Stimulated activated CD4-positive, alpha-beta T cell treated with anti-CD3 and anti-CD28 coated beads, Interleukin-4, amount 100 ng/mL, for 1 hour (primary cell): Measurements from ENCODE around the gene PAFAH1B1.
"Not testable (repeated sequence)": the region's sequence is repeated elsewhere in the genome, so short reads cannot be mapped to it uniquely, and the experiment has no call there.

Source experiments
- DNase-seq: peaks from one replicate; pipeline ENCODE4 v3.0.0-alpha.2; 2020

PAFAH1B1 gene

DNA sequence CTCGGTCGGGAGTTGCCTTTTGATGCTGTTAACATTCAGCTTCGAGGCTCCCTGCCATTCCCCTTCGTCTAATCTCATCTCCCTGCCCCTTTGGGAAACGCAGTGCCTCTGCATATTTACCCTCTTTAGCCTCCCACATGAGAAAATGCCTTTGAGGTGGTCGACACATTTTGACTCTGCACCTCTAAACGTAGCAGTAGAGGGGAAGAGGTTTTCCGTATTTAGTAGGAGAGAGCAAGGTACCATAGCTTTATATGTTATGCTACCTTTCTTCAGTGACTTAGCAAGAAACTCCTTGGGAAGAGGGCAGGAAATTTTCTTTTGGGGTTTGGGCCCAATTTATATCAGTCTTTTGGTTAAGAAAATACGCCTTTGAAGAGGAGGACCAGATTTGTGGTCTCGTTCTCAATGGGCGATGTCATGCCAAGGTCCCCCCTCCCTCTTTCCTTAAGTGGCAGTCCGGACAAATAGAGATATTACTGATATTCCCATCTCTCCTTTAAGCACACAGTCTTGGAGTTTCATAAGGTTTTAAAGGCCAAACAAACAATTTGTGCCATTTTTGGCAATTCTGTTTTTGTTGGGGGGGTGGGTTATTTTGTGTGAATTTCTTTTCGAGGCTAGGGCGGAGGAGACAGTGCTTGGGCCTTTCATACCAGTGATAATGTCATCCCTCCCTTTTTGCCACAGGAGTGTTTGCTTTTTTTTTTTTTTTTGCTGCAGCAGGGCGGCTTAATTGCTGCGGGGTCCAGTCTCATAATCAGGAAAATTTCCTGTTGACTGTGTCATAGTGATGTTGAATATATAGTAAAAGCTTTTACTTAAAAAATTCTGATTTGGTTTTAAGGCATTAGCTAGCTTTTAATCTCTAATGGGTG, 1.5 kb downstream of the PAFAH1B1 start:
- no peak for DNase-seq

DNA sequence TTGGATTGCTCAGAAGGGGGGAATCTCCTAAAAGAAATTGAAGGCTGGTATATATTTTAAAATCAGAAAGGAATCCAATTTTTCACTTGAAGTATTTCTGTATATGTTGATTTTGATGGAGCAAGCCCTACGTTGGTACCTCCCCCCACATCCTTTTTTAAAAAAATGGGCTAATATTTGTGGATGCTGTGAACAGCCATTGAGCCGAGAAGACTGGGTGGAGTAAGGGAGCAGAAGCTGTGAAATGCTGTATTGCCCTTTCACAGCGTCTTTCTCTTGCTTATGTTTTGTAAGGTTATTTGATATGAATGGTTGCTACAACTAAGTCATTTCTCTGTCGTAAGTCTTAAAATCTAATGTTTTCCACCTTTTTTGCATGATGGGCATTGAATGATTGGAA, 2.3 kb downstream of the PAFAH1B1 start:
- no peak for DNase-seq

DNA sequence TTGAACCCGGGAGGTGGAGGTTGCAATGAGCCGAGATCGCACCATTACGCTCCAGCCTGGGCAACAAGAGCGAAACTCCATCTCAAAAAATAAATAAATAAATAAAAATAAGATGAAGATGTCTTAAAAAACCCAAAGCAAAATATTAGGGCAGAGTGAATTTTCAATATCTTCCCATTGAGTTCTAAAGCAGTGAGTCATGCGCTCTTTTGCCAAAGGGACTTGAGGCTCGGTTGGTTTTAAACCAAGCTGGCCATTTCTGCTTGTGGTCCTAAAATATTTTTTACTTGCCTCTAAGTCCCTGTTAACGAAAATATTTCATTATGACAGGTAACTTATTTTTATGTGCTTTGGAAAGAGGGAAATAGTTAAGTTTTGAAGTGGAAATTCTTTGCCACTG, 4.7 kb downstream of the PAFAH1B1 start:
- DNase-seq, result no peak

DNA sequence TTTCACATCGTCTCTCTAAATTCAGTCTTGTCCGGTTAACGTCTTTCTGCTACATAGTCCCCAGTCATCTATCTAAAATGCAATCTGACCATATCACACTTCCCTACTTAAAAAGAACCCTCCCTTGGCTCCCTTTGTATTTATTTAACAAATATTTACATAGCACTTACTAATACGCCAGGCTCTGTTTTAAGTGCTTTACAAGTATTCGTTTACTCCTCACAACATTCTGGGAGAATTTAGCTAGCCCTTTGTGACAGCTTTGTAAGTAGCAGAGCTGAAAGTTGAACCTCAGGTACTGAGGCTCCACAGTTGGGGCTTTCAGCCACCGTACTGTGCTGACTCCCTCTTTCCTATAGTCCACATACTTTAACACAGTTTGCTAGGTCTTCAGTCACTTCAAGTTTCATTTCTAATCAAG, 9.2 kb downstream of the PAFAH1B1 start:
- DNase-seq, result no peak

DNA sequence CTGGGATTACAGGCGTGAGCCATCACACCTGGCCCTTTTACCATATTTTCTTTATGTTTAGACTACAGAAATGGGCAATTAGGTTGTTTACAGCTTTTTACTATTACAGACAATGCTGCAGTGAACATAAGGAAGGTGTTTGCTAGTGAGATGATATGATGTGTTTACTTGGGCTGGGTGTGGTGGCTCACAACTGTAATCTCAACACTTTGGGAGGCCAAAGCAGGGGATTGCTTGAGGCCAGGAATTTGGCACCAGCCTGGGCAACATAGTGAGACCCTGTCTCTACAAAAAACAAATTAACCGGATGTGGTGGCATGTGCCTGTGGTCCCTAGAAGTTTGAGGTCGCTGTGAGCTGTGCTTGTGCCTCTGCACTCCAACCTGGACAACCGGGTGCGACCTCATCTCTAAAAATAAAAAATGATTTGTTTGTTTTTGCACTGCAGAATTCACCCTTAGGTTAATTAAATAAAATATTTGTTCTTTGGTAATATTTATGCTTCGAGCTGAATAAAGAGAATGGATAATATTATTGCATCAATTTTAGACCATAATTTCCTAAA, 15.0 kb downstream of the PAFAH1B1 start:
- no peak for DNase-seq

DNA sequence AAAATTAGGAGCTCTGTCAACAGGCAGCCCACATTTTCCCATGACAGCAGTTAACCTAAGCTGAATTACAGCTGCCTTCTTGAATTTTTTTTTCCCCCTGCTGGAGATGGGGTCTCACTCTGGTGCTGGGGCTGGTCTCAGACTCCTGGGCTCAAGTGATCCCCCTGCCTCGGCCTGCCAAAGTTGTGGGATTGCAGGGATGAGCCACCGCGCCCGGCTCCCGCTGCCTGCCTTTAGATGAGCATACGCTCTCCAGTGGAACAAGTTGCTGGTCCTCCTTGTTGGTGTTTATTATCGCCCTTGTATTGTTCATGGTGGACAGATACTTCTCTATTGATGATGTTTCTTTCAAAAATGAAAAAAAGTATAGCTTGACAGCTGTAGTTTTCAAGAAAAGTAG, 15.6 kb downstream of the PAFAH1B1 start:
- no peak for DNase-seq

DNA sequence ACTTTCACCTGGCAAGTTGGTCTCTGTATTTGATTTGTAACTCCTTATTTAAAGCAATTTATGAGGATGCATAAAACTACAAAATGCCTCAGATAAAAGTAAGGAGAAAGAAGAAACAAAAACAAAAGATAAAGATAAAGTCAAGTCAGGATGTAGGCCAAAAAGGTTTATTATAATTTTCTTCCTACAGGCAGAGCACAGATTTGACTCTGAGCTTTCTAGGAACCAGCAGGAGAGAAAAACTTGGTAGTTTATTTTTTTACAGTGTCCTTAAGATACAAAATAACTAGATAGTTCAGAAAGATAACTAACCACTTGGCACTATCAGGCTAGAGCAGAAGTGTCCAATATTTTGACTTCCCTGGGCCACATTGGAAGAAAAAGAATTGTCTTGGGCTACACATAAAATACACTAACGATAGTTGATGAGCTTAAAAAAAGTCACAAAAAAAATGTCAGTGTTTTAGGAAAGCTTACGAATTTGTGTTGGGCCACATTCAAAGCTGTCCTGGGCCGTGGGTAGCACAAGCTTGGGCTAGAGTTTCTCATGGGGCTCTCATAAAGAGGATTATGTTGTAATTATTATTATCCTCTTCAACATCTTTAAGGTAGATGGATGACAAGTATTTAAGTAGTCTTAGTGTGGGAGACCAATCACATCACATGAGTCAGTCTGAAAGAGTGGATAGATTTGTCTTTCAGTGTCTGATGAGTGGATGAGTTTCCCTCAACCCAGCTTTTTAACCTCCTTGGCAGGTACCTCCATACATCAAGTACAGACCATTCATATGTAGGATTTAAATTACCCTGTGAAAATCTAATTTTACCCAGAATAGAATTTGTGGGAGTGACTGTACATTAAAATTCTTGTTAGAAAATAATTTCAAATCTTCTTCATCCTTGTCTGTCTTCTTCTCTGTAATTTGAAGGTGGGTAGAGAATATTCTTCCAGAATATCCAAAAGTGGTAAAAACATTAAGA, 17.0 kb downstream of the PAFAH1B1 start:
- DNase-seq, result no peak

DNA sequence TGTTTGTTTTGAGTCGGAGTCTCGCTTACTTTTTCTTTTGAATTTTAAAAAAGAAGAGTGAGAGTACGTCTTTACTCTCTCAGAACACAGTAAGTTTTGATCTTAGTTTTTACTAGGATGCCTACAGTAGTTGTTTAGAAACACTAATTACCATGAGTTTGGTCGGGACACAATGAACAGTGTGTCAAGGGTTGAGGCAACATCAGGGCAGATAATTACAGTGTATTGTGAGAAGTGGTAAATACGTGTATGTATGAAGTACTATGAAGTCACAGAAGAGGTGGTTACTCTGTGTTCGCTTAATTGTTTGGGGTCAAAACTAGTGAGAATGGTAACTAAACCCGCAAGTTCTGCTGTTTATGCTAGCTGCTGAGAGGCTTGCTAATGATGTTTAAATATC, 18.2 kb downstream of the PAFAH1B1 start:
- DNase-seq, result no peak

DNA sequence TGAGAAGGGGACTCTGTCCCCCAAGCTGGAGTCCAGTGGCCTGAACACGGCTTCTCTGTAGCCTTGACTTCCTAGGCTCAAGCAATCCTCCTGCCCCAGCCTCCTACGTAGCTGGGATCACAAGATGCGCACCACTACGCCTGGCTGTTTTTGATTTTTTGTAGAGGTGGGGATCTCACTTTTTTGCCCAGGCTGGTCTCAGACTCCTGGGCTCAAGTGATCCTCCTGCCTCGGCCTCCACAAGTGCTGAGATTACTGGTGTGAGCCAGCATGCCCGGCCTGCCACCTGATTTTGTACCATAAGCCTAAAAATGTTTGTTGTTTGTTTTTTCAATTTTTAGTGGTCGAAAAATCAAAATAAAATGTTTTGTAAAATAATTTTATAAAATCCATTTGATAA, 19.2 kb downstream of the PAFAH1B1 start:
- DNase-seq, result no peak

DNA sequence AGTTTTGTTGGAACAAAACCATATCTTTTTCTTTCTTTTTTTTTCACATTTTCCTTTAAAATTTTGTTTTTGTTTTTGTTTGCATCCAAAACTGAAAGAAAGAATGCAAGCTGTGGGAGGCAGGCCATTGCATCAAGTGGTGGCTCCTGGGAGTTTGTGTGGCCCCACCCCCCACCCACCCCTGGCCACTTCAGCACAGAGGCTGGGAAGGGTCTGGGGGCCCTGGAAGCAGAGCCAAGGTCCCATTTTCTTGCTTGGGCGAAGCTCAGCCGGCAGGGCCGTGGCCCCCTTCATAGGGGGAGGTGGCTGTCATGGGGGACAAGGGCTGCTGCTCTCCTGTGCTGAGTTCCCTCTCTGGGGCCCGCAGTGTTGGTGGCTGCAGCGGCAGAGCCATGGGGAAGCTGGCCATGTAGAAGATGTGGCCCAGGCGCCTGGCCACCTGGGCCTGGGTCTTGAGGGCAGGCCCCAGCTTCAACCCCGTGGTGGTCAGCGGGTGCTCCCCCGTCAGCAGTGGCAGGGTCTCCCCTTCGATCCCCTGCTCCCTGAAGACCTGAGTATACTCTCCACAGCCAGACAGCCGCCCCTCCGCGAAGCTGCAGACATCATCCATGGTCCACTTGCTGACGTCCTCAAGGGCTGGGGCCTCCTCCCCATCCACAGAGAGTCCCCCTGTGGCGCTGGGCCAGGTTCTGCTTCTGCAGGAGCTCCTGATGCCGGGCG, 19.8 kb downstream of the PAFAH1B1 start:
- no peak for DNase-seq

DNA sequence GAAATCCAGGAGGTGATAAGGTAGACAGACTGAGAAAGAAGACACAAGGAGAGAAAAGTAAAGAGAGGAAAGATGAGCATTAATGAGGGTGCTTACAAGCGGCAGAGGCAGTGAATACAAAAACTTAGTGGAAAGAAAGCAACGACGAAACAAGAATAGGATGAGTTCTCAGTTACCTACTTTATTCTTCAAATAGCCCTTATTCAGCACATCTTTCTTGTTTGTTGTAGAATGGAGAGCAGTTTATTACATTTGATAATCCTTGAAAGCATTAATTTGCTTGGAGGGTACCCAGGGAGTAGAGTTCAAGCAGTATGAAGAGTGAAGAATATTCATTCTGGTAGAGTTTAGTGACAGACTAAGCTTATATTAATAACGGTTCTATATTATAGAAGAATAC, 22.4 kb downstream of the PAFAH1B1 start:
- no peak for DNase-seq

DNA sequence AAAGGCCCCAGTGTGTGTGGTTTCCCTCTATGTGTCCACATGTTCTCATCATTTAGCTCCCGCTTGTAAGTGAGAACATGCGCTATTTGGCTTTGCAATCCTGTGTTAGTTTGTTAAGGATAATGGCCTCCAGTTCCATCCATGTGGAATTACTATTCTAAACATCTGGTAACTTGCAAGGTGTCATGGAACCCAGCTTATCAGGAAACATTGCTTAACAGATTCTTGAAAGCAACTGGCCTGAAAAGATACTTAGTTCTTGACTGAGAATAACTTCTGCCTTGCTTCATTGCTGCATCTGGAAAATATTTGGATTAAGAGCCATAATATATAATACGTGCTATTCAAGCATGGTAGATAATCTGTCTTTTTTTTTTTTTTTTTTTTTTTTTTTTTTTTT, 27.8 kb downstream of the PAFAH1B1 start:
- DNase-seq, result no peak

DNA sequence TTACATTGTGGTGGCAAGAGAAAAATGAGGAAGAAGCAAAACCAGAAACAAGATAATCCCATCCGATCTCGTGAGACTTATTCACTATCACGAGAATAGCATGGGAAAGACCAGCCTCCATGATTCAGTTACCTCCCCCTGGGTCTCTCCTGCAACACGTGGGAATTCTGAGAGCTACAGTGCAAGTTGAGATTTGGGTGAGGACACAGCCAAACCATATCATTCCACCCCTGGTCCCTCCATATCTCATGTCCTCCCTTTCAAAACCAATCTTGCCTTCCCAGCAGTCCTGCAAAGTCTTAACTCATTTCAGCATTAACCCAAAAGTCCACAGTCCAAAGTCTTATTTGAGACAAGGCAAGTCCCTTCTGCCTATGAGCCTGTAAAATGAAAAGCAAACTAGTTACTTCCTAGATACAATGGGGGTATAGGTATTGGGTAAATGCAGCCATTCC, 28.5 kb downstream of the PAFAH1B1 start:
- not testable (repeated sequence) for DNase-seq

DNA sequence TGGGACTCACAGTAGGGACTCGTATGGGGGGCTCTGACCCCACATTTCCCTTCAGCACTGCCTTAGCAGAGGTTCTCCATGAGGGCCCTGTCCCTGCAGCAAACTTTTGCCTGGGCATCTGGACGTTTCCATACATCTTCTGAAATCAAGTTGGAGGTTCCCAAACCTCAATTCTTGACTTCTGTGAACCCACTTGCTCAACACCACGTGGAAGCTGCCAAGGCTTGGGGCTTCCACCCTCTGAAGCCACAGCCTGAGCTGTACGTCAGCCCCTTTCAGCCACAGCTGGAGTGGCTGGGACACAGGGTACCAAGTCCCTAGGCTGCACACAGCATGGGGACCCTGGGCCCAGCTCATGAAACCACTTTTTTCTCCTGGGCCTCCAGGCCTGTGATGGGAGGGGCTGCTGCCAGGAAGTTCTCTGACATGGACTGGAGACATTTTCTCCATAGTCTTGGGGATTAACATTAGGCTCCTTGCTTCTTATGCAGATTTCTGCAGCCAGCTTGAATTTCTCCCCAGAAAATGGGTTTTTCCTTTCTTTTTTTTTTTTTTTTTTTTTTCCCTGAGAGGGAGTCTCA, 29.4 kb downstream of the PAFAH1B1 start:
- DNase-seq, result not testable (repeated sequence)

DNA sequence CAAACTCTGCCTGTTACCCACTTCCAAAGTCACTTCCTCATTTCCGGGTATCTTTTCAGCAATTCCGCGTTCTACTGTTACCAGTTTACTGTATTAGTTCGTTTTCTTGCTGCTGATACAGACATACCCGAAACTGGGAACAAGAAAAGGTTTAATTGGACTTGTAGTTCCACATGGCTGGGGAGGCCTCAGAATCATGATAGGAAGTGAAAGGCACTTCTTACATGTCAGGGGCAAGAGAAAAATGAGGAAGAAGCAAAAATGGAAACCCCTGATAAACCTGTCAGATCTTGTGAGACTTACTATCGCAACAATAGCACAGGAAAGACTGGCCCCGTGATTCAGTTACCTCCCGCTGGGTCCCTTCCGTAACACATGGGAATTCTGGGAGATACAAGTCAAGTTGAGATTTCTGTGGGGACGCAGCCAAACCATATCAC, 30.9 kb downstream of the PAFAH1B1 start:
- DNase-seq, result no peak

DNA sequence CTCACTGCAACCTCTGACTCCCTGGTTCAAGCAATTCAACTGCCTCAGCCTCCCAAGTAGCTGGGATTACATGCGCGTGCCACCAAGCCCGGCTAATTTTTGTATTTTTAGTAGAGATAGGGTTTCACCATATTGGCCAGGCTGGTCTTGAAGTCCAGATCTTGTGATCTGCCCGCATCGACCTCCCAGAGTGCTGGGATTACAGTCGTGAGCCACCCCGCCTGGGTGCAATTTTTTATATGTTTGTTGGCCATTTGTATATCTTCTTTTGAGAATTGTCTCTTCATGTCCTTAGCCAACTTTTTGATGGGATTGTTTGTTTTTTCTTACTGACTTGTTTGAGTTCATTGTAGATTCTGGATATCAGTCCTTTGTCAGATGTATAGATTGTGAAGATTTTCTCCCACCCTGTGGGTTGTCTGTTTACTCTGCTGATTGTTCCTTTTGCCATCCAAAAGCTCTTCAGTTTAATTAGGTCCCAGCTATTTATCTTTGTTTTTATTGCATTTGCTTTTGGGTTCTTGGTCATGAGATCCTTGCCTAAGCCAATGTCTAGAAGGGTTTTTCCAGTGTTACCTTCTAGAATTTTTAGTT, 33.3 kb downstream of the PAFAH1B1 start:
- not testable (repeated sequence) for DNase-seq

DNA sequence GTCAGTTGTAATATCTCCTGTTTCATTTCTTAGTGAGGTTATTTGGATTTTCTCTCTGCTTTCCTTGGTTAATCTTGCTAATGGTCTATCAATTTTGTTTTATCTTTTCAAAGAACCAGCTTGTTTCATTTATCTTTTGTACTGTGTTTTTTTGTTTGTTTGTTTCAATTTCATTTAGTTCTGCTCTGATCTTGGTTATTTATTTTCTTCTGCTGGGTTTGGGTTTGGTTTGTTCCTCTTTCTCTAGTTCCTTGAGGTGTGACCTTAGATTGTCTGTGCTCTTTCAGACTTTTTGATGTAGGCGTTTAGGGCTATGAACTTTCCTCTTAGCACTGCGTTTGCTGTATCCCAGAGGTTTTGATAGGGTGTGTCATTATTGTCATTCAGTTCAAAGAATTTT, 35.5 kb downstream of the PAFAH1B1 start:
- not testable (repeated sequence) for DNase-seq

DNA sequence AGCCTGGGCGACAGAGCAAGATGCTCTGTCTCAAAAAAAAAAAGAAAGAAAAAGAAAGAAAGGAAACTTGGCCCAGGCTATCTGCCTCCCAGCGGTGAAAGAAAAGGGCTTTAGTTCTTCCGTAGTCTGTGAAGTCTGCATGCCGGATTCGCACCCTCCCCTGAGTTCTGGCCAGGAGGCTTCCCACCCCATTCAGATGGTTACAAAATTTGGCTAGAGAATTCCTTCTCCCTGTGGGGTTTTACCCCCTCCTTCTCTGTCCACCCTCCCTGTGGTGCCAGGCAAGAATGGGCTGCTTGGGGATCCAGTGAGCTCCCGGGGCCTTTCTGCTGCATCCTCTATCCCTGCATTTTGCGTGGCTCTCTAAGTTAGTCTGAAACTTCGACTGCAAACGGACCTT, 37.8 kb downstream of the PAFAH1B1 start:
- DNase-seq, result no peak

DNA sequence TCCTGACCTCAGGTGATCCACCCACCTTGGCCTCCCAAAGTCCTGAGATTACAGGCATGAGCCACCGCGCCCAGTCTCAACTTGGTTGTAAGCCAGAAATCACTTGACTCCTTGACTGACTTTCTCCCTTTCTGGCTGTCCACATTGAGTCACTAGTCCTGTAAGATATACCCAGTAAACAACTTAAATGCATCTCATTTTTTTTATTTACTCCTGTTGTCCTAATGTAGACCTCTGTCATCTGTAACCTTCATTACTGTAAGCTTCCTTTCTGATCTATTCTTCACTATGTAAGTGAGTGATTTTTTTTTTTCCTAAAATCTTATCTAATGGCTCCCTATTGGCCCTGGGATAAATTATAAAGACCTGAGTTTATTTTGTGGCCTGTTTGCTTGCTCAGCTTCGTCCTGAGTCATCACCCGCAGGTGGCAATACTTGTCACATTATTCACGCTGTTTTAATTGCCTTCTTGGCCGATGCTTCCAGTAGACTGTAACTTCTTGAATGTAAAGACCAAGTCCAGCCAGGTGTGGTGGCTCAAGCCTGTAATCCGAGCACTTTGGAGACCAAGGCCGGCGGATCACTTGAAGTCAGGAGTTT, 41.0 kb downstream of the PAFAH1B1 start:
- no peak for DNase-seq

DNA sequence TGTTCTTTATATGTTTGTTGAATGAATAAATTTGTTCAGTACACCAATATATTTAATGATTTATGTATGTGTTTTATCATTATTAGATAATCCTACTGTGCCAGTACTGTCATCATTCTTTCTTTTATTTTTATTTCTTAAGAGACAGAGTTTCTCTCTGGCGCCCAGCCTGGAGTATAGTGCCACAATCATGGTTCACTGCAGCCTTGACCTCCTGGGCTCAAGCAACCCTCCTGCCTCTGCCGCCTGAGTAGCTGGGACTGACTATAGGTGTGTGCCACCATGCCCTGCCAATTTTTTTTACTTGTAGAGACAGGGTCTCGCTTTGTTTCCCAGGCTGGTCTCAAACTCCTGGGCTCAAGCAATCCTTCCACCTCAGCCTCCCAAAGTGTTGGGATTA, 41.8 kb downstream of the PAFAH1B1 start:
- no peak for DNase-seq

DNA sequence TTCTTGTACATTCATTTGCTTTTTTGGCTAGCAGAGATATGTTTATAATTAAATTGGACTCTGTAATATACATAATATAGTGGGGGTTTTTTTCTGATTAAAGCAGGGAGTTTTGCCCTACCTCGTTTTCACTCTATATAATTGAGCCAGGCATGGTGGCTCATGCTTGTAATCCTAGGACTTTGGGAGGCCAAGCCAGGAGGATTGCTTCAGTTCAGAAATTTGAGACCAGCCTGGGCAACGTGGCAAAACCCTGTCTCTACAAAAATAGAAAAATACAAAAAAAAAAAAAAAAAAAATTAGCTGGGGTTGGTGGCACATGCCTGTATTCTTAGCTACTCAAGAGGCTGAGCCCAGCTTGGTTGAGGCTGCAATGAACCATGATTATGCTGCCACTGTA, 42.2 kb downstream of the PAFAH1B1 start:
- no peak for DNase-seq
